ENCODE results near the gene C16orf89. TPM values are rescaled to one million over a fixed set of nuclear protein-coding genes. Genes with fewer than 3 reads are reported as not detected.
"Not testable (repeated sequence)": the region's sequence is repeated elsewhere in the genome, so short reads cannot be mapped to it uniquely, and the experiment has no call there.

C16orf89 gene
- total RNA-seq, 2 donors from 2014 or later = 1.6 to 3.6 TPM

DNA sequence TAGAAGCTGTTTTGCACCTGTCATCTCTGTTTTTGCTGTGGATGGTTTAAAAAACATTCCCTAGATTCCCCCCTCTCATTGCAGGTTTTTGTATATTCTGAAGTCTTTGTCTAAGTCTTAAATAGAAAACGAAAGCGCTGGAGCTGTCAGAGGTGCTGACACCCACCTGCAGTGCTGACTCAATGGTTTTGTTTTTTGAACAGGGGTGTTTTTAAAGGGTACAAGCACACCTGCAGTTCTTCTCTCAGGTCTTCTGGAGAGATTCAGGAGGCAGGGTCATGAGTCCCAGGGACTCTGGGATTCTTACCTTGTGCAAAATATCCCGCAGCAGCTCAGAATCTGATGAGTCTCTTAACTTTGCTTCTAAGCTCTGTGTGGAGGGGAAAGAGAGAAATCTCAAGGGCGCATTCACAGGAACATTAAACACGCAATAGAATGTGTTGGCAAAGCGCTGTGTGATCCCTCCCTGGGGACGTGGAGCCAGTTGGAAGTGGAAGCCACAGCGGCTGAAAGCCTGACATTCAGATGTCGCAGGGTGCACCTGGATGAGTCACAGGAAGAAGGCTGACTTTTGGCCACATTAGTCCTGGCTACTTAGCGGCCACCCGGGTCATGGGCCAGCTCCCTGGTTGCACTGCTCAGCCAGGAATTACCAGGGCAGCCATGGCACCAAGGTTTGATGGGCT lies 29.5 kb upstream of the C16orf89 start:
- H3K4me1 ChIP-seq; intact Hi-C loops (cut with DNase I); H3K27me3 ChIP-seq; DNase-seq; H3K9me3 ChIP-seq; H3K4me3 ChIP-seq; H3K9ac ChIP-seq (ENCODE audit: low read depth in 2 of 2, low read length in 2 of 2); H3K36me3 ChIP-seq; H3K27ac ChIP-seq: not testable (repeated sequence)

GRCh38 chr16:5093746-5094145 lies 28.0 kb upstream of the C16orf89 start:
- H3K36me3 ChIP-seq; DNase-seq; H3K27ac ChIP-seq; H3K9me3 ChIP-seq; H3K4me1 ChIP-seq; H3K9ac ChIP-seq (ENCODE audit: low read depth in 2 of 2, low read length in 2 of 2); intact Hi-C loops (cut with DNase I); H3K4me3 ChIP-seq; H3K27me3 ChIP-seq: not testable (repeated sequence)

- H3K4me3 ChIP-seq; H3K9me3 ChIP-seq; H3K27ac ChIP-seq; DNase-seq; H3K27me3 ChIP-seq; intact Hi-C loops (cut with DNase I); H3K4me1 ChIP-seq; H3K9ac ChIP-seq (ENCODE audit: low read depth in 2 of 2, low read length in 2 of 2); H3K36me3 ChIP-seq: not testable (repeated sequence)
Measured at GRCh38 chr16:5093081-5093480, 27.3 kb upstream of the C16orf89 start.

GRCh38 chr16:5090592-5090991 lies 24.8 kb upstream of the C16orf89 start:
- H3K36me3 ChIP-seq, DNase-seq: not testable (repeated sequence)

DNA sequence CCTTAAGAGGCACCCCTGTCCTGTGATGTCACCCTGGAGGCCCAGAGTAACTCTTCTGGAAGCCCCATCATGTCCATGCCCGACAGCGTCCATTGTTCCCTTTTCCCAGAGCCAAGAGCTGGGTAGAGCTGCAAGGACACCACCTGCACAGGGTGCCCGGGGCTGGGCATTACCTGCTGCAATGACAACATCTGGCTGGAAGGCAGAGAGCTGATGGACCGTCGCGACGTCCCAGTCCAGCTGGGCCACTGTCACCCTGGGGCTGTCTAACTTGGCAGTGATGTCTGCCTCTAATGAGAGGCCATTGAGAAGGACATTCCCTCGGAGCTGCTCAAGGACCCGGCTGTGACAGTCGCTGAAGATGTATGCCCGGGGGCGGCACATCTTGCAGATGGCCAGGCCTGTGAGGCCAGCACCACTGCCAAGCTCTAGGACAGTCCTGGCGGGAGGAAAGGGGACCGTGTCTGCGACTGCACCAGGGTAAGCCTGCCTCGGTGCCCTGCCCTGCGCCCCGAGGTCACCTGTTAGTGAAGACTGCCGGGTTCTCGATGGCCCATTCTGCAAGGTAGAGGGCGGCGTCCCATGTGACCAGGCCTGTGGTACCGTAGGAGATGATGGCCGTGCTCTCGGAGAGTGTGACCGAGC lies 24.3 kb upstream of the C16orf89 start:
- H3K4me3 ChIP-seq; DNase-seq; intact Hi-C loops (cut with DNase I): not testable (repeated sequence)

More at GRCh38 chr16:5090592-5090991, 24.8 kb upstream of the C16orf89 start:
- intact Hi-C loops (cut with DNase I); H3K4me3 ChIP-seq; H3K9me3 ChIP-seq; H3K27me3 ChIP-seq; H3K27ac ChIP-seq; H3K9ac ChIP-seq (ENCODE audit: low read depth in 2 of 2, low read length in 2 of 2); H3K4me1 ChIP-seq: not testable (repeated sequence)

GRCh38 chr16:5088936-5089335 lies 23.2 kb upstream of the C16orf89 start:
- H3K4me3 ChIP-seq; H3K27ac ChIP-seq; intact Hi-C loops (cut with DNase I); H3K4me1 ChIP-seq; DNase-seq; H3K36me3 ChIP-seq; H3K9ac ChIP-seq (ENCODE audit: low read depth in 2 of 2, low read length in 2 of 2); H3K27me3 ChIP-seq; H3K9me3 ChIP-seq: not testable (repeated sequence)

More for the DNA sequence above, 24.3 kb upstream of the C16orf89 start:
- H3K27me3 ChIP-seq; H3K9ac ChIP-seq (ENCODE audit: low read depth in 2 of 2, low read length in 2 of 2); H3K36me3 ChIP-seq; H3K4me1 ChIP-seq; H3K27ac ChIP-seq; H3K9me3 ChIP-seq: not testable (repeated sequence)

DNA sequence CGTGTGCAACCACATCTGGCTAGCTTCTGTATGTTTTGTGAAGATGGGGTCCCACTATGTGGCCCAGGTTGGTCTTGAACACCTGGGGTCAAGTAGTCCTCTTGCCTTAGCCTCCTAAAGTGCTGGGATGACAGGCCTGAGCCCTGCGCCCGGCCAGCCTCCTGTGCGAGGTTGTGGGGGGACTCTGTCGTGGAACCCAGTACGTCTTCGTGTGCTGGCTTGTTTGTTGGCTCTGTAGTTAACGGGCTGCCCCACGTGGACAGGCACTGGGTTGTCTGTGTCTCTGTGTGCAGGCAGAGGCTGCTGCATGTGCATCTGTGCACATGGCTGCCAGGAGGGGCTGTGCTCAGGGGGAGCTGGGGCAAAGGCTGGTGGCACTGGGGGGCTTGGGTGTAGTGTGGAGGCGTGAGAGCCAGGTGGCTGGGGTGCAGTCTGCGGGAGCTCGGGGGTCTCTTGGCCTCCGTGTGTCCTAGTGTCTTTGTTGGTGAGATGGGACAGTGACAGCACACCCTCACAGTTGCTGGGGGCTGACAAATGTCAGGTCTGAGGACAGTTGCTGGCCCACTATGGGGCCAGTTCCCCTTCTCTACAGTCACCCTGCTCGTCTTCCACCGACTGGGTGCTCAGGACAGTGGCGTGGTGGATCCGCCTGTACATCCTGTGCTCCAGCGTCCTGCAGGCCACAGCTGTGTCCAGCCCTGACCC lies 22.5 kb upstream of the C16orf89 start:
- DNase-seq; H3K27ac ChIP-seq; H3K9ac ChIP-seq (ENCODE audit: low read depth in 2 of 2, low read length in 2 of 2); H3K4me3 ChIP-seq; H3K36me3 ChIP-seq; intact Hi-C loops (cut with DNase I); H3K27me3 ChIP-seq; H3K4me1 ChIP-seq; H3K9me3 ChIP-seq: not testable (repeated sequence)

DNA sequence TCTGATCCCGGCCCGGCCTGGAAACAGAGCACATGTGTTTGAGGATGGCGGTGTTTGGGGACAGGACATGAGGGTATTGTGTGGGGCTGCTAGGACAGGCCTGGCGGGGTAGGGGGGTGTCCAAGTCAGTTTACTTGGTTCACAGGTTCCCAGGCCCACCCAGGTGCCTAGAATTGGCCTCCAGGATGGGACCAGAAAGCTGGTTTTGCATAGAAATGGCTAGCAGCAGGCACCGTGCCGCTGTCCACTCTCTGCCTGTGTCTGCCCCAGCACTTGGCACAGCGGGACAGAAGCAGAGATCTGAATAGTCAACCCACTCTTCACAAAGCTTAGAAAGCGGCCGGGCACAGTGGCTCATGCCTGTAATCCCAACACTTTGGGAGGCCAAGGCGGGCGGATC lies 20.0 kb upstream of the C16orf89 start:
- intact Hi-C loops (cut with DNase I); DNase-seq; H3K4me1 ChIP-seq; H3K4me3 ChIP-seq; H3K27ac ChIP-seq; H3K9me3 ChIP-seq; H3K9ac ChIP-seq (ENCODE audit: low read depth in 2 of 2, low read length in 2 of 2); H3K36me3 ChIP-seq; H3K27me3 ChIP-seq: not testable (repeated sequence)

DNA sequence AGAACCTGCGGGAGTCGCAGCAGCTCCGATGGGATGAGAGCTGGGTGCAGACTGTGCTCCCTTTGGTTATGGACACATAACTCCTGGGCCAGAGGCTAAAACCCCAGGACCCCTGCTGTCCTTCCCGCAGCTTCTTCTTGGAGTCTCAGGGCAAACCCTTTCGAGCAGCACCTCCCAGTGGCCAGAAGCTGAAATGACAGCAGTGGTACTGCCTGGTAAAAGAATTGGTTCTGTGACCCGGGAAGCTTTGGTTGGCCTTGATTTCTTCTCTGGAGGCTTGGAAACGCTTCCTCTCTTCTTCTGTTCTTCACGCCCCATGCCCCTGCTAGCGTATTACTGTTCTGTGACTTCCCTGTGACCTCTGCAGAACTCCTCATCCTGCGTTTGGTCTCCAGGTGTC lies 19.0 kb upstream of the C16orf89 start:
- H3K9me3 ChIP-seq; H3K9ac ChIP-seq (ENCODE audit: low read depth in 2 of 2, low read length in 2 of 2); H3K4me3 ChIP-seq; H3K4me1 ChIP-seq; H3K27ac ChIP-seq; intact Hi-C loops (cut with DNase I); H3K27me3 ChIP-seq; H3K36me3 ChIP-seq: not testable (repeated sequence)
- DNase-seq = peak; percentile 67
- TF ChIP-seq, protein P1, sequence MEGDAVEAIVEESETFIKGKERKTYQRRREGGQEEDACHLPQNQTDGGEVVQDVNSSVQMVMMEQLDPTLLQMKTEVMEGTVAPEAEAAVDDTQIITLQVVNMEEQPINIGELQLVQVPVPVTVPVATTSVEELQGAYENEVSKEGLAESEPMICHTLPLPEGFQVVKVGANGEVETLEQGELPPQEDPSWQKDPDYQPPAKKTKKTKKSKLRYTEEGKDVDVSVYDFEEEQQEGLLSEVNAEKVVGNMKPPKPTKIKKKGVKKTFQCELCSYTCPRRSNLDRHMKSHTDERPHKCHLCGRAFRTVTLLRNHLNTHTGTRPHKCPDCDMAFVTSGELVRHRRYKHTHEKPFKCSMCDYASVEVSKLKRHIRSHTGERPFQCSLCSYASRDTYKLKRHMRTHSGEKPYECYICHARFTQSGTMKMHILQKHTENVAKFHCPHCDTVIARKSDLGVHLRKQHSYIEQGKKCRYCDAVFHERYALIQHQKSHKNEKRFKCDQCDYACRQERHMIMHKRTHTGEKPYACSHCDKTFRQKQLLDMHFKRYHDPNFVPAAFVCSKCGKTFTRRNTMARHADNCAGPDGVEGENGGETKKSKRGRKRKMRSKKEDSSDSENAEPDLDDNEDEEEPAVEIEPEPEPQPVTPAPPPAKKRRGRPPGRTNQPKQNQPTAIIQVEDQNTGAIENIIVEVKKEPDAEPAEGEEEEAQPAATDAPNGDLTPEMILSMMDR (IDR thresholded peaks at IDR 0.05) = peak; percentile 57

DNA sequence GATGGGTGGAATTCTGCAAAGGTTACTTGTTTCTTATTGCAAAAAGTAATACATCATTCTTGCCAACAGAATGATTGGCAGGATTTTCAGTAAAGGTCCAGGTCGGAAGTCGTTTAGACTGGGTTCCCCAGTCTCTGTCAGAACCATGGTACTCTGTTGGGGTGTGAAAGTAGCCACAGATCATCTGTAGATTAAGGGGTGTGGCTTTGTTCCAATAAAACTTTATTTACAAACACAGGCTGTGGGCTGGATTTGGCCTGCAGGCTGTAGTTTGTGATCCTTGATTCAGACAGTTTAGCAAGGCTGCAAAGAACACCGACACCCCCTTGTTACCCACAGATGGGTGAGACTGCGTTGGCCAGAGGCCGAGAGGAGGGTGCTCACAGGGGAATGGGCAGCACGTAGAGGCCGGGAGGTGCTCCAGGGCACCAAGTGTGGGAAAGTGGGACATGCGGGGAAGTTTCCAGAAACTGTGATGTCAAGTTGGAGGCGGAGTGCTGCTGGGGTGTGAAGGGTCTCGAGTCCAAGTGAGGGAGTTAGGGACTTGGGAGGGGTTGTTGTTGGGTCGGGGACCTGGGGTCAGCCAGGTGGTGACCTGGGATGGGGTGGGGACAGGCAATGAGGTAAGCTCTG lies 18.5 kb upstream of the C16orf89 start:
- H3K36me3 ChIP-seq; H3K27me3 ChIP-seq; DNase-seq; H3K4me3 ChIP-seq; H3K4me1 ChIP-seq; H3K9me3 ChIP-seq; H3K27ac ChIP-seq; intact Hi-C loops (cut with DNase I); H3K9ac ChIP-seq (ENCODE audit: low read depth in 2 of 2, low read length in 2 of 2): not testable (repeated sequence)

- H3K9me3 ChIP-seq; H3K27me3 ChIP-seq; H3K4me1 ChIP-seq; intact Hi-C loops (cut with DNase I); H3K4me3 ChIP-seq; H3K27ac ChIP-seq; H3K36me3 ChIP-seq; H3K9ac ChIP-seq (ENCODE audit: low read depth in 2 of 2, low read length in 2 of 2): not testable (repeated sequence)
- peak; percentile 60 for DNase-seq
Measured at GRCh38 chr16:5083646-5084045, 17.9 kb upstream of the C16orf89 start.

DNA sequence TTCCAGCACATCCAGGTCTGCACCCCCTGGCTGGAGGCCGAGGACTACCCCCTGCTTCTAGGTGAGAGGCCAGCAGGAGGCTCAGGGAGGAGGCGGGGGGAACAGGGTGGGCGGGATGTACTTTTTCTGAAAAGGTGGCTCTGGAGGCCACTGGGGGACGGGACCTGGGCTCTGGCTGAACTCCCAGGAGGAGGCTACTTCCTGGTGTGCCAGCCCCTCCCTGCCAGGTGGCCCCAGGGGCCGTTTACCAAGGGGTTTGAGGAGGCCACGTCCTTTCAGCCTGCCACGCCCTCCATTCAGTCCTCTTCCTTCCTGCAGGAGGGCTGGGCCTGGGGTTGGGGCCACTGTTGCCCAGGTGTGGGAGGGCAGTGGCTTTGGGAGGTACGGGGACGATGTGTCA lies 15.2 kb upstream of the C16orf89 start:
- DNase-seq = peak; percentile 85
- H3K4me1 ChIP-seq; H3K27me3 ChIP-seq; intact Hi-C loops (cut with DNase I); H3K9ac ChIP-seq (ENCODE audit: low read depth in 2 of 2, low read length in 2 of 2); H3K4me3 ChIP-seq; H3K36me3 ChIP-seq; H3K9me3 ChIP-seq: not testable (repeated sequence)
- peak overlapping the region; percentile 75 for H3K27ac ChIP-seq
